Psoas muscle (tissue), 8 donors: ENCODE results near the gene LPP. TPM values are rescaled to one million over a fixed set of nuclear protein-coding genes. Genes with fewer than 3 reads are reported as not detected.

ENCODE experiments used
- ATAC-seq, 4 donors: fragments of 200-7000 bp; cut with Tn5 transposase; one replicate each; pipeline ENCODE4 v1.9.1; 2020; ENCODE audit warnings: moderate library complexity in 3 of 4, mild to moderate bottlenecking in 2 of 4
- DNase-seq, 2 donors: peaks; one replicate each; pipeline ENCODE4 v3.0.0-alpha.2; 2020
- H3K27ac ChIP-seq: fragments of 200-600 bp; one replicate; pipeline ENCODE4 v1.8.0; 2022
- H3K27me3 ChIP-seq, 3 donors: fragments of 200-600 bp in 1 of 3; one replicate each; pipeline versions ENCODE4 v1.6.1 to v1.8.0; 2013 to 2022; ENCODE audit warnings: low read length in 2 of 3, mild to moderate bottlenecking in 2 of 3, moderate library complexity in 1 of 3; ENCODE audit not compliant: insufficient read depth in 3 of 3
- H3K36me3 ChIP-seq, 2 donors: fragments of 200-600 bp in 1 of 2; one replicate each; pipeline versions ENCODE4 v1.6.1 to v1.8.0; 2013 to 2022; ENCODE audit warnings: low read depth in 1 of 2, mild to moderate bottlenecking in 1 of 2, moderate library complexity in 1 of 2; ENCODE audit not compliant: insufficient read depth in 1 of 2
- H3K4me1 ChIP-seq: fragments of 200-600 bp; one replicate; pipeline ENCODE4 v1.8.0; 2022
- H3K4me3 ChIP-seq: fragments of 200-600 bp; one replicate; pipeline ENCODE4 v1.8.0; 2022; ENCODE audit warnings: mild to moderate bottlenecking
- H3K9me3 ChIP-seq: fragments of 200-600 bp; one replicate; pipeline ENCODE4 v1.8.0; 2022
- WGBS, 3 donors: extraction: QIAGEN DNeasy Blood & Tissue Kit; methylation state at CpG; one replicate each; pipeline versions ENCODE4 v1.1.6 to v1.1.7; 2013; 5-methylcytosine and 5-hydroxymethylcytosine counted together
- intact Hi-C, 2 donors: fragments of 100-400 bp; cut with DNase I; formaldehyde crosslinking; loops; one replicate each; pipeline versions ENCODE4 v1.11.0 to v1.14.2; 2022
- polyA plus RNA-seq, 3 donors: library from polyadenylated mRNA; stranded (reverse); fragments of 200-250 nt; gene quantifications; one replicate each; pipeline ENCODE4 v1.2.3, GENCODE V29; 2013
- total RNA-seq, 4 donors: library from RNA; stranded (reverse); fragmentation: NEBNext Ultra II Directional in 2 of 4; extraction: Animal tissue kit (Norgen Biotek cat#: 25700) in 2 of 4; gene quantifications; one replicate each; pipeline versions ENCODE4 v1.2.1 to v1.2.4, GENCODE V29; 2021 to 2023
- TF ChIP-seq, protein P1 (sequence below): fragments of 200-600 bp; IDR thresholded peaks from one replicate; pipeline ENCODE4 v1.8.0; 2022; ENCODE audit warnings: antibody characterized with exemption
- donor health status: healthy with polysubstance abuse.
- donor health status: DM: no; HTN: no; CAD: no; lungs with moderate emphysema.
- donor health status: Bipolar disorder and iron deficiency.
- donor health status: healthy.
- donor health status: DM: yes; HTN: yes; CAD: no.
- donor health status: DM: no; HTN: no; CAD: no.
- donor health status: DM: no; HTN: no; CAD: no.
- donor health status: DM: yes; HTN: yes; CAD: no.

The LPP gene
- total and polyA plus RNA-seq, 7 donors, result 2.6 to 80.3 (median 42.8) TPM

- H3K36me3 ChIP-seq, result no peaks in the 10 kb centered on the region
- H3K27me3 ChIP-seq, result no peaks in the 10 kb centered on the region
- H3K9me3 ChIP-seq, result no peaks in the 10 kb centered on the region
- H3K4me1 ChIP-seq, result peaks cover 3% of the 10 kb centered on the region
- ATAC-seq (peak in 1 of 4 donors; percentile 46), DNase-seq (no peak)
- H3K4me3 ChIP-seq, result no peak overlapping the region
- H3K27ac ChIP-seq, result no peak overlapping the region
- intact Hi-C loops, result loop anchor here in 1 of 2 donors (5.0 kb wide), 1 partner anchor 41 kb away; no protein-coding TSS in a partner anchor
- TF ChIP-seq, protein P1, sequence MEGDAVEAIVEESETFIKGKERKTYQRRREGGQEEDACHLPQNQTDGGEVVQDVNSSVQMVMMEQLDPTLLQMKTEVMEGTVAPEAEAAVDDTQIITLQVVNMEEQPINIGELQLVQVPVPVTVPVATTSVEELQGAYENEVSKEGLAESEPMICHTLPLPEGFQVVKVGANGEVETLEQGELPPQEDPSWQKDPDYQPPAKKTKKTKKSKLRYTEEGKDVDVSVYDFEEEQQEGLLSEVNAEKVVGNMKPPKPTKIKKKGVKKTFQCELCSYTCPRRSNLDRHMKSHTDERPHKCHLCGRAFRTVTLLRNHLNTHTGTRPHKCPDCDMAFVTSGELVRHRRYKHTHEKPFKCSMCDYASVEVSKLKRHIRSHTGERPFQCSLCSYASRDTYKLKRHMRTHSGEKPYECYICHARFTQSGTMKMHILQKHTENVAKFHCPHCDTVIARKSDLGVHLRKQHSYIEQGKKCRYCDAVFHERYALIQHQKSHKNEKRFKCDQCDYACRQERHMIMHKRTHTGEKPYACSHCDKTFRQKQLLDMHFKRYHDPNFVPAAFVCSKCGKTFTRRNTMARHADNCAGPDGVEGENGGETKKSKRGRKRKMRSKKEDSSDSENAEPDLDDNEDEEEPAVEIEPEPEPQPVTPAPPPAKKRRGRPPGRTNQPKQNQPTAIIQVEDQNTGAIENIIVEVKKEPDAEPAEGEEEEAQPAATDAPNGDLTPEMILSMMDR, result no peak
- WGBS, 3 donors, result 83 to 91% (median 90%) methylated on average over 6 of the region's 6 CpGs
These were observed 20.3 kb upstream of the LPP start for GRCh38 chr3:188133646-188134045.

DNA sequence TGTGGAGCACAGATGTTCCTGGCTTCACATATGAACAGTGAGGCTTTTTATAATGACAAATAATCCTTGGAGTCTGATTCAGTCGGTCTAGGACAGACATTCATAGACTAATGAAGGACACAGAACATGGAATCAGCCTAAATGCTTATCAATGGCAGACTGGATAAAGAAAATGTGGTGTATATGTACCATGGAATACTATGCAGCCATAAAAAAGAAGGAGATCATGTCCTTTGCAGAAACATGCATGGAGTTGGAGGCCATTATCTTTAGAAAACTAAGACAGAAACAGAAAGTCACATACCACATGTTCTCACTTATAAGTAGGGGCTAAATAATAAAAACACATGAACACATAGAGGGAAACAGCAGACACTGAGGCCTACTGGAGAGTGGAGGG lies 19.9 kb upstream of the LPP start:
- no peak for DNase-seq
- TF ChIP-seq, protein P1, result no peak
- intact Hi-C loops, result loop anchor here in 1 of 2 donors (5.0 kb wide), 1 partner anchor 42 kb away; no protein-coding TSS in a partner anchor
- no peak overlapping the region for H3K27ac ChIP-seq
- WGBS, 3 donors, result 60 to 65% (median 63%) methylated on average over 1 of the region's 1 CpG
- peaks cover 3% of the 10 kb centered on the region for H3K4me1 ChIP-seq
- H3K36me3 ChIP-seq, result no peaks in the 10 kb centered on the region
- no peak overlapping the region for H3K4me3 ChIP-seq
- ATAC-seq, result no peak
- no peaks in the 10 kb centered on the region for H3K9me3 ChIP-seq
- H3K27me3 ChIP-seq, result no peaks in the 10 kb centered on the region

- H3K27ac ChIP-seq, result no peak overlapping the region
- WGBS, 3 donors, result 95 to 100% (median 99%) methylated on average over 1 of the region's 1 CpG
- TF ChIP-seq, protein P1, result no peak
- H3K4me1 ChIP-seq, result no peaks in the 10 kb centered on the region
- H3K27me3 ChIP-seq, result no peaks in the 10 kb centered on the region
- H3K36me3 ChIP-seq, result no peaks in the 10 kb centered on the region
- DNase-seq, result no peak
- no peaks in the 10 kb centered on the region for H3K9me3 ChIP-seq
- ATAC-seq, result no peak
- H3K4me3 ChIP-seq, result no peak overlapping the region
- intact Hi-C loops, result loop anchor here in 1 of 2 donors (5.0 kb wide), 1 partner anchor 43 kb away; no protein-coding TSS in a partner anchor
These were observed 19.1 kb upstream of the LPP start for GRCh38 chr3:188134856-188135255.

GRCh38 chr3:188135271-188135670 lies 18.7 kb upstream of the LPP start:
- no peak for DNase-seq
- Histone ChIP-seq H3K36me3 (no peaks in the 10 kb centered on the region), H3K4me1 (no peaks in the 10 kb centered on the region), H3K27me3 (no peaks in the 10 kb centered on the region), H3K9me3 (no peaks in the 10 kb centered on the region), H3K4me3 (no peak overlapping the region), H3K27ac (no peak overlapping the region)
- no peak for ATAC-seq
- TF ChIP-seq, protein P1, result no peak
- intact Hi-C loops, result no loop called here
- WGBS, 3 donors, result 67 to 87% (median 77%) methylated on average over 5 of the region's 5 CpGs

GRCh38 chr3:188137051-188137450 lies 16.9 kb upstream of the LPP start:
- no peak overlapping the region for H3K27ac ChIP-seq
- DNase-seq (no peak), ATAC-seq (no peak)
- no peaks in the 10 kb centered on the region for H3K36me3 ChIP-seq
- H3K27me3 ChIP-seq, result no peaks in the 10 kb centered on the region
- H3K4me1 ChIP-seq, result no peaks in the 10 kb centered on the region
- TF ChIP-seq, protein P1, result no peak
- WGBS, 3 donors, result 63 to 78% (median 69%) methylated on average over 1 of the region's 1 CpG
- no peak overlapping the region for H3K4me3 ChIP-seq
- H3K9me3 ChIP-seq, result no peaks in the 10 kb centered on the region
- intact Hi-C loops, result no loop called here
